GM18508 (cell line): ENCODE results near the gene MYO9B.
"Not testable (repeated sequence)": the region's sequence is repeated elsewhere in the genome, so short reads cannot be mapped to it uniquely, and the experiment has no call there.

Source experiments
- ATAC-seq: cut with Tn5 transposase; IDR thresholded peaks from one replicate; pipeline ENCODE4 v1.9.1; 2021; ENCODE audit warnings: moderate number of reproducible peaks; ENCODE audit not compliant: insufficient read depth, unreplicated experiment

Gene MYO9B

GRCh38 chr19:17164639-17165038 is 89.1 kb downstream of the MYO9B start:
- ATAC-seq, result no peak

DNA sequence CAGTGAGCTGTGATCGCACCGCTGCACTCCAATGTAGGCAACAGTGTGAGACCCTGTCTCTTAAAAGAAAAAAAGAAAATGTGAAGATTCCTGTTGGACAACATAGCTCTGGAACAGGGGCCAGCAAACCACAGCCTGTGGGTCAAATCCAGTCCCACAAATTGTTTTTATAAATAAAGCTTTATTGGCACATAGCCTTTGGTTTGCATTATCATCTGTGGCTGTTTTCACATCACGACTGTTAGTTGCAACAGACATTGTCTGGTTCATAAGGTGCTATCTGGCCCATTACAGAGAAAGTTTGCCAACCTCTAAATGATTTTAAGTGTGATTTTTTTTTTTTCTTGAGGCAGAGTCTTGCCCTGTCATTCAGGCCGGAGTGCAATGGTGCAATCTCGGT is 90.1 kb downstream of the MYO9B start:
- no peak for ATAC-seq

DNA sequence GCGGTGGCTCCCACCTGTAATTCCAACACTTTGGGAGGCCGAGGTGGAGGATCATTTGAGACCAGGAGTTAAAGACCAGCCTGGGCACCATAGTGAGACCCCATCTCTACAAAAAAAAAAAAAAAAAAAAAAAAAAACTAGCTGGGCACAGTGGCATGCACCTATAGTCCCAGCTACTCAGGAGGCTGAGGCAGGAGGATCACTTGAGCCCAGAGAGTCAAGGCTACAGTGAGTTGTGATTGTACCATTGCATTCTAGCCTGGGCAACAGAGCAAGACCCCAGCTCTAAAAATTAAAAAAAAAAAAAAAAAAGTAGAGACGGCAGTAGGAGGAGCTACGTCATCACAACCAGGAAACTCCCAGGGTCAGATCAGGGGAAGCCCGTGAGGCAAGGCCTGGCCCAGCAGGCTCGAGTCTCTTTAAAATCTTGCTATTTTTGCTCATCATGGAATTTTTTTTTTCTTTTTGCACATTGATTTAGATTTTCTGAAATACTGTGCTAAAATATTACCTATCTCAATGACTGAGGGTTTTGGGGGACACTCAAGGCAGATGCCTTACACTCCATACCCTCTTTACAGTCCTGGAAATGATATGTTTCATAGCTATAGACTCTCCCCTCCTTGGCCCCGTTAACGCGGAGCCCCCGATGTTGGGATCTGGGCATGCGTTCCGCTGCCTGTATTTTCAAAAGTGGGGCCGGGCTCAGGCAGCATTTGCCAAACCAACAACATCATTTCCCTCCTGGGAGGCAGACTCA is 95.1 kb downstream of the MYO9B start:
- ATAC-seq, result no peak

DNA sequence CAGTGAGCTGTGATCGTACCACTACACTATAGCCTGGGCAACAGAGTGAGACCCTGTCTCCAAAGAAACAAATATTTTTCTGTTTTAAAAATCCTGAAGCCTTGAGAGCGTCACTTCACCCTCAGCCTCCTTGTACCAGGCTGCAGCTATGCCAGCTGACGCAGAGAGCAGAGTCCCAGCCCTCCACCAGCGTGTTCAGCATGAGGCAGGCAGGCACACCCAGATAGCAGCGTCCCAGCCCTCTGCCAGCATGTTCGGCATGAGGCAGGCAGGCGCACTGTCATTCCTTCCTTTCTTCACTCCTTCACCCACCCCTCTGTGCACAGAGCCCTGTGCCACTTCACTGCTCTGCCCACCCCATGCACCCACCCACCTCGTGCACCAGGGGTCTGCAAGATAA is 96.3 kb downstream of the MYO9B start:
- ATAC-seq, result no peak

DNA sequence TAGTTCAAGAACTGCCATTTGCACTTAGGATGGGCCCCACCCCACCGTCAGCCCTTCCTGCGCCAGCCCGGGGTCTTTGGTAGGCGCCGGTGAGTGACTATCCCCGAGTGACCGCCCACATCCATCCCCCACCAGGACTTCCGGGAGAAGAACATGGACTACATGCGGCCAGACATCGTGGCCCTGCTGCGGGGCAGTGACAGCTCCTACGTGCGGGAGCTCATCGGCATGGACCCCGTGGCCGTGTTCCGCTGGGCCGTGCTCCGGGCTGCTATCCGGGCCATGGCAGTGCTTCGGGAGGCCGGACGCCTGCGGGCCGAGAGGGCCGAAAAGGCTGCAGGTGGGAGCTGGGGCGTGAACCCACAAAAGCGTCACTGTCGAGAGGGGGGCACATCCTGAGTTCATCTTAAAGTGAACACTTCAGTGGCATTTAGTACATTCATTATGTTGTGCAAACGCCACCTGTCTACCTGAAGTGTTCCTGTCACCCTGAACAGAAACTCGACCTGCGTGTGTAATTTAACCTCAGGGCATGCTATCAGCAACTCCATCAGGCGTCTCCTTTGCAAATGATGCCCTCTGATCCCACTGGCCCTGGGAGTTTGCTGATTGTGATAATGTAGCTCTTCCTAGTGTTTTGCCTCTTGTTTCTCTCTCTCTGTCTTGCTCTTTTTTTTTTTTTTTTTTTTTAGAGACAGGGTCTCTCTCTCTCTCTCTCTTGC is 97.2 kb downstream of the MYO9B start:
- no peak for ATAC-seq

DNA sequence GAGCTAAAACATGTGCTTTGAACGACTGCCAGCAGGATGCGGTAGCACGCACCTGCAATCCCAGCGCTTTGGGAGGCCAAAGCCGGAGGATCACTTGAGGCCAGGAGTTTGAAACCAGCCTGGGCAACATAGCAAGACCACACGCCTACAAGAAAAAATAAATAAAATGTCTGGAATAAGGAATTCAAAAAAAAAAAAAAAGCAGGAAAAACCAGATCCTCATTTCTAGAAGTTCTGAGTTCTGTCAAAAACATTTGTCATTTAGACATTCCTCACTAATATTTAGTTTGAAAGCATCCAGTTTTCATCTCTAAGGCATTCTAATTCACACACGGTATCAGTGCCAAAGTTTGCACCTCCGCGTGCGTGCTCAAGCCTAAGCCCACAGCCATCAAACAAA is 102.7 kb downstream of the MYO9B start:
- ATAC-seq, result no peak

- ATAC-seq, result no peak
Observed at GRCh38 chr19:17180997-17181702, 105.6 kb downstream of the MYO9B start.

GRCh38 chr19:17183271-17183761 is 107.7 kb downstream of the MYO9B start:
- no peak for ATAC-seq

GRCh38 chr19:17183858-17184321 is 108.3 kb downstream of the MYO9B start:
- ATAC-seq, result no peak

GRCh38 chr19:17184371-17184841 is 108.8 kb downstream of the MYO9B start:
- no peak for ATAC-seq

- ATAC-seq, result no peak
Observed at GRCh38 chr19:17185590-17185989, 110.0 kb downstream of the MYO9B start.

GRCh38 chr19:17191736-17192135 is 116.2 kb downstream of the MYO9B start:
- not testable (repeated sequence) for ATAC-seq

- ATAC-seq, result no peak
Observed at GRCh38 chr19:17192751-17193150, 117.2 kb downstream of the MYO9B start.

DNA sequence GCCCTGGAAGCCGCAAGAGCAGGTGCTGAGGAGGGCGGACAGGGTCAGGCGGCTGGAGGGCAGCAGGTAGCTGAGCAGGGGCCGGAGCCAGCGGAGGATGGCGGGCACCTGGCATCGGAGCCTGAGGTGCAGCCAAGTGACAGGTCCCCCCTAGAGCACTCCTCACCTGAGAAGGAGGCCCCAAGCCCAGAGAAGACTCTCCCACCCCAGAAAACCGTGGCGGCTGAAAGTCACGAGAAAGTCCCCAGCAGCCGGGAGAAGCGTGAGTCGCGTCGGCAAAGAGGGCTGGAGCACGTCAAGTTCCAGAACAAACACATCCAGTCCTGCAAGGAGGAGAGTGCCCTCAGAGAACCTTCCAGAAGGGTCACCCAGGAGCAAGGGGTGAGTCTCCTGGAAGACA is 119.0 kb downstream of the MYO9B start:
- ATAC-seq, result no peak

DNA sequence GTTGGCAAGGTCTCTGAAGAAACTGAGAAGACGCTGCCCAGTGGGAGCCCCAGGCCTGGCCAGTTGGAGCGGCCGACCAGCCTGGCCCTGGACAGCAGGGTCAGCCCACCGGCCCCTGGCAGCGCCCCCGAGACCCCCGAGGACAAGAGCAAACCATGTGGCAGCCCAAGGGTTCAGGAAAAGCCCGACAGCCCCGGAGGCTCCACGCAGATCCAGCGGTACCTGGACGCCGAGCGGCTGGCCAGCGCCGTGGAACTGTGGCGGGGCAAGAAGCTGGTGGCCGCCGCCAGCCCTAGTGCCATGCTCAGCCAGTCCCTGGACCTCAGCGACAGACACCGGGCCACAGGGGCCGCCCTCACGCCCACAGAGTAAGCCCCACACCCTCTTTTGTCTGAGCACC is 119.5 kb downstream of the MYO9B start:
- no peak for ATAC-seq

DNA sequence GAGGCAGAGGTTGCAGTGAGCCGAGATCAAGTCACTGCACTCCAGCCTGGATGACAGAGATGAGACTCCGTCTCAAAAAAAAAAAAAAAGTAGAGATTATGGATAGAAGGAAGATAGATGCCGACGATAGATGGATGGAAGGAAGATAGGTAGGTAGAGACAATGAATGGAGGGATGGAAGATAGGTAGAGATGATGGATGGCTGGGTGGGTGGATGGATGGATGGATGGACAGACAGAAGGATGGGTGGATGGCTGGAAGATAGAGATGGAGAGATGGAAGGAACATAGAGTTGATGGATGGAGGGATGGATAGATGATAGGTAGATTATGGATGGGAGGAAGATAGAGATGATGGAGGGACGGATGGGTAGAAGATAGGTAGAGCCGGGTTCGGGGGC is 121.0 kb downstream of the MYO9B start:
- ATAC-seq, result no peak

DNA sequence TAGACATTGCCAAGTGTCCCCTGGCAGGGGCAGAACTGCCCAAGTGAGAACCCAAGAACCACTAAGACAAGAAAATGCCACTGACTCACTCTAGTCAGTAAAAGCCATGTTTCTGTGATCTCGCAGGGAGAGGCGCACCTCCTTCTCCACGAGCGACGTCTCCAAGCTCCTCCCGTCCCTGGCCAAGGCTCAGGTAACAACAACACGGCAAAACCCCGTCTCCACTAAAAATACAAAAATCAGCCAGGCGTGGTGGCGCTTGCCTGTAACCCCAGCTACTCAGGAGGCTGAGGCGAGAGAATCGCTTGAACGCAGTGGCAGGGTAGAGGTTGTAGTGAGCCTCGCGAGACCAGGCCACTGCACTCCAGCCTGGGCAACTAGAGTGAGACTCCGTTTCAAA is 122.1 kb downstream of the MYO9B start:
- no peak for ATAC-seq

GRCh38 chr19:17200408-17201079 is 125.0 kb downstream of the MYO9B start:
- ATAC-seq, result no peak

- no peak for ATAC-seq
Observed at GRCh38 chr19:17202249-17202648, 126.7 kb downstream of the MYO9B start.

DNA sequence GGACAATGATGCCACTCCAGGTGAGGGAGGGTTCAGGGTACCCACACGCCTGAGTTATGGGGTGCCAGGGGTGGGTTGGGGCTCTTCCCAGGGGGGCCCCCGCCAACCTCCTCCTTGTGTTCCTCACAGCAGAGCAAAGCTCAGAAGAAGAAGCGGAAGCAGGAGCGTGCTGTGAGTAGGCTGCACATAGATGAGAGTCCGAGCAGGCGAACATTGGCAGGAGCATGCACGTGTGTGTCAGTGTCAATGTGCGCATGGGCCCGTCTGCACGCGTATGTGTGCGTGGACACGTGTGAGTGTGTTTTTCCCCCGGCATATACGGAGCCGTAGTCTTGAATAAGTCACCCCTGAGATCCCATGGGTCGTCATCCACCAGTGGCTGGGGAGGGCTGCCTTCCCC is 127.1 kb downstream of the MYO9B start:
- ATAC-seq, result no peak
